Activated CD8-positive, alpha-beta memory T cell treated with anti-CD3 and anti-CD28 coated beads for 24 hours (primary cell): ENCODE measurements around the gene SMNDC1.
"Not testable (repeated sequence)": the region's sequence is repeated elsewhere in the genome, so short reads cannot be mapped to it uniquely, and the experiment has no call there.

Experiments used
- DNase-seq: peaks from one replicate; pipeline ENCODE4 v3.0.0-alpha.2; 2020

SMNDC1 gene

DNA sequence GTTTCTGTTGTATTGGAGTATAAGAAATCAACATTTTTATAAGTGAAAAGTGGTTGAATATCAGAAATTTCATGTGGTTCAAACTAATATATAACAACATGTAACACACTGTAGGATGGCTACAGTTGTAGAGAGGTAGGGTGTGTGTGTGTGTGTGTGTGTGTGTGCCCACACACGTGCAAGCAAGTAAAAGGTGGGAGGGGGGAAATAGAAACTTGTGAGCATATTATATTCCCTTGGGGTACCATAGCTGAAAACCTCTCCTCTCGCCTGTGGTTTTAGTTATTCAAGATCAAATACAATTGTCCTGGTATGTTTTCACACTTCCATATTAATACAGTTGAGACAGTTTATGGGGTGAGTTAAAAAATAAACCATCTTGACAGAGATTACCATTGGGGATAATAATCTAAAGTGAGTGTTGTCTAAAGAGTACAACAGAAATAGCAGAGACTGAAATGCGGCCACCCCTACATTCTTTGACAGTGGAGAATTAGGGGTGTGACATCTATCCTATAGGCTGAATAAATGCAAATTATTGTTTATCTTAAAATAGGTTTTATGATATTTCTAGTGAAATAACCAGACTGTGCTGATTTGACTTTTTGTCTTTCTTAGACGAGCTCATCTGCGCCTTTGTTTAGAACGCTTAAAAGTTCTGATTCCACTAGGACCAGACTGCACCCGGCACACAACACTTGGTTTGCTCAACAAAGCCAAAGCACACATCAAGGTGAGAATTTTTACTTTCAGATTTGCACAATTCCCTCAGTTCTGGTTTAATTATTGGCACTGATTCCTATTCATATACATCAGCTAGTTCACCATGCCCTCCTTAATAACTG, 25.9 kb downstream of the SMNDC1 start:
- no peak for DNase-seq

DNA sequence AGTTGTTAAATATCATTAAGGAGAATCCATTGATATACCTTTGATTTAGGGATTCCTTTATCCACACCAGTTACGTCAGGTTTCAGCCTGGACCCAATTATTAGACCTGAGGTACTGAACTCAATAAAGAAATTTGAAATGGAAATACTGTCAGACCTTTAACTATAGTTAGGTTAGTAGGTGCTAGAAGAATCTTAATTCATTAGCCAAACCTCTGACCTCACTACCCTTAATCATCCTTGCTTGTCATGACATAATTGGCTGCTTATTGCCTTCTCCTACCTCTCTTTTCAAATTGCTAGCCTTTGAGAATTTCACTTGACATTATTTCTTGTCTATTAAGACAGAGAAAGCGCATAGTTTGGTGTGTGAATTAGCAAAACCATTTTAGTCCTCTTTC, 27.1 kb downstream of the SMNDC1 start:
- DNase-seq: no peak

DNA sequence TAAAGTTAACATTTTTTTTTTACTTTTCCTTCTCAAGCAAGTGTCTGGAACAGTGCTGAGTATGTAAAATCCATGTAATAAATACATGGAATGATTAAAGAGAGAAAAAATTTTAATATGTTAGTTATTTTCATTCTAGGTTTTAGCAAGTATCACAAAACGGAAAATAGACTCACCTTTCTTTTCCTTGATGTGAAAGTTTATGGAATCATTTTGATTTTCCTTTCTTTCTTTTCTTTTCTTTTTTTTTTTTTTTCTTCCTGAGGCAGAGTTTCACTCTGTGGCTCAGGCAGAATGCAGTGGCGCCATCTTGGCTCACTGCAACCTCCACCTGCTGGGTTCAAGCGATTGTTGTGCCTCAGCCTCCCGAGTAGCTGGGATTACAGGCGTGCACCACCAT, 28.1 kb downstream of the SMNDC1 start:
- no peak for DNase-seq

DNA sequence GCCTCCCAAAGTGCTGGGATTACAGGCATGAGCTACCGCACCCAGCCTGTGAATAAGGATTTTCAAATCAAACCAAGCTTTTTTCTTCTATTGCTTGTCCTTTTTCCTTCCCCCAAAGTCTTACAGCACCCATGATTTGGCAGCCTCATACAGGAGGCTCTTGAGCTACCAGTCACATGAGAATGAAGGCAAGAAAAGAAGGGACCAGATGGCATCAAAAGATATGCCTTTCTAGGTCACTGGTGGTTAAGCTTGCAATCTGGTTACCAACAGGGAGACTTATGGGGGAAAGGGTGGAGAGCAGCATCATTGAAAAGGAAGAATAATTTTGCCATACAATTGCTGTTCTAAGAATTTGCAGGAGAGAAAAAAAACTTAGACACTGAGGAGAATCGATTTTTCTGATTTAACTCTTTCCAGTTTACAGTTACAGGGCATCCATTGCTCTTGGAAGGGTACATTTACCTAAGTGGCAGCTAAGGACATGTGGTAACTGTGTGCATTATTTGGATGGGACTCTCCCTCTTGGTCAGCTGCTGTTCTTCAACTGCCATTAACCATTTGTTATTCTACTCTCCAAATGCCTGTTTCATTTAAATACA, 29.5 kb downstream of the SMNDC1 start:
- DNase-seq: no peak

DNA sequence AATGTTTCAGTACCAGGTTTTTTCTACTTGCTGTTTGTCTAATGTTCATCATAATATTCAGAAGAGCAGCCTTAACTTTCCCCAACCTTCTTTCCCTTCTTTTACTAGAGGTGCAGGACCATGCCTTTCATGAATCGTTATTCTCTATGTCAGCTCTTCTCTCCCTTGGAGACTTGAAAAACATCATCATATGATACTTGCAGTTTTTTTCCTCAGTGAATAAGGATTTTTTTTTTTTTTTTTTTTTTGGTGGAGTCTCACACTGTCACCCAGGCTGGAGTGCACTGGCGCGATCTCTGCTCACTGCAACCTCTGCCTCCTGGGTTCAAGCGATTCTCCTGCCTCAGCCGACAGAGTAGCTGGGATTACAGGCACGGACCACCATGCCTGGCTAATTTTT, 30.1 kb downstream of the SMNDC1 start:
- DNase-seq: no peak

DNA sequence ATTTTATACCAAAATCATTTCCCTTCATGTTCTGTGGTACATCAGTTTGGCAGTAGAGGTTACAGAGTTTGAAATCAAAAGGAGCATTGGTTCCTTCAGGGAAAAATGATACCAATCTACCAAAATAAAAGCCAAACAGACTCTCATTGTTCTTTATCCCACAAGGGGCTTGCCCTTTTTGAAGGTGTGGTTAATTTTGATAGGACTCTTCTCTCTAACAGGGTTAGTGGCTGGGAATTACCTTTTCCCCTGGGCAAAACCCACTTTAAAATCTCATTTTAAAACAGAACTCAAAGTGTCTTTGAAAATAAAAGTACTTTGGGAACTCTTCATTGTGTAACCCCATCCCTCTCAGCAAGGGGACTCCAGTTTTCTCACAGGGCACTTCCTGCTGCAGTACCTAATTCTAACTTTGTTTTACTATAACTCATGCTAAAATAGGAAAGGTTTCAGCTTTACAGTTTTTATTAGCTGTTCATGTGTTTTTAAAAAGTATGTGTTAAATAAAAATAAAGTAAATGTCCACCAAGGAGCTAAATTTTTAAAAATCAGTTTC, 30.6 kb downstream of the SMNDC1 start:
- DNase-seq: no peak

DNA sequence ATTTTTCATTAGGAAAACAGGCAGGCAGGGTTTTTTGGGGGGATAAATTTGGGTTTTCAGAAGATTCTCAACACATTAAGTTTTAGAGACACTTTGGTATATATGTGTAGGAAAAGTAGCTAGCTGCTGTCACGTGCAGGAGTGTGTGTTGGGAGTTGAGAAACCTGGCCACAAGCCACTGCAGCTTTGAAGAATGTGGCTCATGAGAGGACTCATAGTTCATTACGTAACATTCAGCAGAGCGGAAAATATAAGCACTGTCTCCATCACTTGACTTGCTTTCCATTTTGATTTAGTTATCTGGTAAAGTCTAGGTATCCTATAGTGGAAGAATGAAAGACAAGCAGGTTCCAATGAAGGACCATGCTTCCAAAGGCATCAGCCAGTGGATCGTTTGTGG, 31.2 kb downstream of the SMNDC1 start:
- no peak for DNase-seq

DNA sequence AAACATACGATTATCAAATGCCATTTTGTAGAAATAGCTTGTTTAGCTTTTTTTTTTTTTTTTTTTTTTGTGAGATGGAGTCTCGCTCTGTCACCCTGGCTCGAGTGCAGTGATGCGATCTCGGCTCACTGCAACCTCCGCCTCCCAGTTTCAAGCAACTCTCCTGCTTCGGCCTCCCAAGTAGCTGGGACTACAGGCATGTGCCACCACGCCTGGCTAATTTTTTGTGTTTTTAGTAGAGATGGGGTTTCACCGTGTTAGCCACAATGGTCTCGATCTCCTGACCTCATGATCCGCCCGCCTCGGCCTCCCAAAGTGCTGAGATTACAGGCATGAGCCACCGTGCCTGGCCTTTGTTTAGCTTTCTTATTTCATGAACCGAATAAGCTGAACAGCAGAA, 31.7 kb downstream of the SMNDC1 start:
- not testable (repeated sequence) for DNase-seq

DNA sequence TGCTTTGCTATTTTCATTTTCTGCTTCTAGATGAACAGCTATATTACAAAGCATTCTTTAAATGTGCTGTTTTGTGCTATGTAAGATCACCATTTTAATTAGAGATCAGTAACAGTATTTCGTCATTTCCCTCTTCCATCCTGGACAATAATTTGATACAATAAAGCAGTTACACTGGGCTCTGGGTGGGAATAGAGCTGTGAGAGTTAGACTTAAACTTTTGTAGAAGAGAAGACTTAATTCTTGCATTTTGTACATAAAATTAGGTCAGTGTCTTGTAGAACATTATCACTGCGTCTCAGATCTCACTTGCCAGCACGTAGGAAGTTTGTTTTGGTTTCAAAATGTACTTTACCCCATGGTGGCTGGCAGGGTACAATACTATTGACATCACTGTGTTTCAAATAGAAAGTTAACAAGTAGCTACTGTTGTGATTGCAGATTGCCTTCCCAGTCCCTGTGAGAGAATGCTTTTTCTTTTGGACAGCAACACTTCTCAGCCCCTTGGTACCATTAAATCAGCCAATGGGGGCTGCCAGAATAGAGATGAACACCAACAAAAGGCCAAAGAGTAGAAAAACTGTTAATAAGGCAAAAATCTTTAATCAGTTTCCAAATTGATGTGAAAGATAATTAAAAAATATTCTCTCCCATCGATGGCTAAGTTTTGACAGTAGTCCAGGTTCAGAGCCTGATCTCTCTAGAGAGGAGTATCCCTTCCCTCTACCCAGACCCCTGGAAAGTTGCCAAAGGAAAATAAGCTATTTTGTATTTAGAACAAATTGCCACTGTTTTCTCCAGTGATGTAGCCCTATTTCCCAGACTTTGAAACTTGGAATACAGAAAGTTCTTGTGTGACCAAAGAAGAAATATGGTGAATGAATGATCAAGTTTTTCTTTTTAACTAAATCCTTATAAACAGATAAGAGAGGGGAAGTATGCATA, 35.1 kb downstream of the SMNDC1 start:
- no peak for DNase-seq

DNA sequence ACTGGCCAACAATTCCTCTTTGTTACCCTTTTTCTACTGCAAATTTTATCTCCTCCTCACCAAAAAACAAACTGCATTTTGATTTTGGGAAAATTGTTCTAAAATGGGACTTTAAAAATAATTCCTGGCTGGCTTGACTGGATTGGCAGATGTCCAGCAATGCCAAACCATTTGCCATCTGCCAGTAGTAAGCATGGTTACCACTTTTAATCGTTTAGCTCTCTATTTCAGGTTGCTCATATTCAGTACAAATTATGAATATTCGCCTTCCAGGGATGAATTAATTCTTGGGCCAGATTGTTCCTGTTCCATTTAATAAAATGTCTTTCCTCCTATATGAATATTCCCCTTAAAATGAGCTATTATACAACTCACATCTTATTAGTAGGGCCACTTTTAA, 35.7 kb downstream of the SMNDC1 start:
- DNase-seq: no peak

DNA sequence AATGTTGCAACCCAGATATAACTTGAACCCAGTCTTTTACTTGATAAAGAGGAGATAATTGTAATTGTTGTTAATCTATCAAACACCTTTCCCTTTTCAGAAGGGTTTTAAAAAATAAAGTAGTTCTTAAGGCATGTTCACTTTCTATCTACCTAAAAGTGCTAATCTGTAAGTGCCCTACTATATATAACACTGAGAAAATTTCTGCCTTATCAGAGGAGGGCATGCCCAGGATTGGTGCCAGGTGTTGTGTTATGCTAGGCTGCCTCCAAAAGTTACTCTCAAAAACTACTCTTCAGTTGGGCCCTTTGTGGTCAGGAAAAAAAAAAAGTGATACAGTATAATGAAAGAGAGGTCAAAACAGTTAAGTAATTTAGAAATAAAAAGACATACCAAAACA, 36.3 kb downstream of the SMNDC1 start:
- DNase-seq: no peak

DNA sequence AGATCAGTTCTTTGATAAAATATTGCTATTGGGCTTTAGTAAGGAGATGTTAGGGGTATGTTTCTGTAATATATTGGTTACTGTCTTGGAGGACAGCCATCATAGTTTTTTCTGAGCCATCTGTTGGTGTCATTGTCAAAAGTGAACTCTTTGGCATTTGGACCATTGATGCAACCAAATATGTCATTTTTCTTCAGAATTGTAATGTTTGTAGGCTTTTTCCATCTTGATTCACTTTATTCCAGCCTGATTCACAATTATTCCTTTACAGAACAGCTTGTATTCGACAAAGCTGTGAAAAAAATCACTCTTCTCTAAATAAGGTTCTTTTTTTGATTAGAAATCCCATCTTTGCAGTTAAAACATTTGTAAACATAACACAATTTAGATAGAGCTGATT, 37.4 kb downstream of the SMNDC1 start:
- DNase-seq: no peak

DNA sequence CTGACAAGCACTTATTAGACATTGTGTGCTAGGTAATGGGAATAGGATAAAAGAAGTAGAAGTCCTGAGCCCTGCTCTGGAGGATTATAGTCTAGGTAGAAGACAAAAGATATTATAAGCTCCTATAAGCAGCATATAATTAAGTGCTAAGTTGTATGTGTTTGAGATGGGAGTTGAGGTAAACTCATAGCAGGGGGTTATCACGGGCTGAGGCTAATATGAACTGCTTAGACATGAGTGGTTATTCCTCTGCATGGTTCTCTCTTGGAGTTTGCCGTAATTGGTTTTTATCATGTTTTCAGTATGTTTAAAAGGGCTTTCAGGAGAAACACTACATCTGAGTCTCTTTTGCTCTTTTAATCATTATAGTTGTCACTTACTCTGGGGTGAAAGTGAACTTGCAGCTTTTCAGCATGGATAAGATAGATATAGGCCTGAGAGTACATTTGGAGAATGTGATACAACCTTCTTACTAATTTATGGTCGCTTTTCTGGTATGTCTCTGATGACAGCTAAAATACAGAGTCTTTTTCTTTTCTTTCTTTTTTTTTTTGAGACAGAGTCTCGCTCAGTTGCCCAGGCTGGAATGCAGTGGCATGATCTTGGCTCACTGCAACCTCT, 39.0 kb downstream of the SMNDC1 start:
- no peak for DNase-seq

DNA sequence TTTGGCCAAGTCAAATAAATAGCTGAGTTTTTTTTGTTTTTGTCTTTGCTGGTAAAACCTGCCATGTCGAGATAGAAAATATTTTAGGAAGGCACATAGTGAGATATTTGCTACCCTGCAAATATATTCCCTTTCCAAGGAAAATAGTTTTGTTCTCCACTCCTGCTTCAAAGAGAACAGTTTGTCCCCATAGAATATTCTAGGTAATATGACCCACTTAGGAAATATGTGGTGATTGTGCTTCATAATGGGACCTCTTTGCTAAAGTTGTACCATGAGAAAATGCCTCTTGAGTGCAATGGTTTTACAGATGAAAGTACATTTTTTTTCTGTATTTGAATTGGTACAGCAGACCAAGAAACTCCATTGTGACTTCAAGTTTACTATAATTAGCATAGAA, 41.6 kb downstream of the SMNDC1 start:
- DNase-seq: no peak

DNA sequence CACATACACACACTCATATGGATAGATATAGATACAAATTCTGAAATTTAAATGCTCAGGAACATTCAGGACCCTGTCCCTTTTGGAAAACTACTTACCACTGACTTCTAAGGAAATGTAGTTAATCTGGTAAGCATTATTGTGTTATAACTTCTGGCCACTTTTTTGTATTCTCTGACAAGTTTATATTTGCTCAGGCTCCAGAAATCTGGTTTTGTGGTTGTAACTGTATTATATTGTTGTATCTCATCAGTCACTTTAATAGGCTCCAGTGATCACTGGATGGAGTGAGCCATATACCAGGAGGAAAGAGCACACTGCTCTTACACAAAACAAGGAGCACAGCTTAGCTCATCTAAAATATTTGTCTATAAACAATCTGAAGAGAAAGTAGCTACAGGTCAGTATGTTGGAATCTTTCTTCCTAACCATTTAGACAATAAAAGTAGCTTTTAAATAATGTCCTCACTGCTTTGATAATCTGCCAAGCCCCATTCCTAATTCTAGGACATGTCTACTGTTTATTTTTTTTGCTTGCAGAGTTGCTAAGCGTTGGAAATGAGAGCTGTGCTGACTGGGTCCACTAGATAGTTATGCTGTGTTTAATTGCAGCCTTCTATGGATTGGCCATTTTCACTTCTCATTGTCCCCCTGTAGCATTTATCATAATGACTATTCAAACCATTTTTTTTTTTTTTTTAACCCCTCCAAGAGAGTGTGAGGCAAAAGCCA, 43.8 kb downstream of the SMNDC1 start:
- DNase-seq: no peak

DNA sequence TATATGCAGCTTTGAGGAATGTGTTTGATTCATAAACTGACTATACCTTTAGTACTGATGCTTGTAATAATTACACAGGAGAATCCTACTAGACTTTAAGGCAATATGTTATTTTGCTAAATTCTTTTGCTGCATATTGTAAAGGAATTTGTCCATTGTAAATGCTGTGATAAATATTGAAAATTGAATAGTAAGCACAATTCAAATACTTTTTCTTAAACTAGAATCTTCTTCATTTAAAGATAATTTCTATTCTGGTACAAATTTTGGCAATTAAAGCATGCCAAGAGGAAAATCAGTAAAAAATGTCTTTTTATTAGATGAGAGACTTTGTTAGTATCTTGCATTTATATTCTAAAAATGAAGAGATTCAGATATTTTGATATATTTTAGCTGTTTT, 45.4 kb downstream of the SMNDC1 start:
- DNase-seq: no peak

DNA sequence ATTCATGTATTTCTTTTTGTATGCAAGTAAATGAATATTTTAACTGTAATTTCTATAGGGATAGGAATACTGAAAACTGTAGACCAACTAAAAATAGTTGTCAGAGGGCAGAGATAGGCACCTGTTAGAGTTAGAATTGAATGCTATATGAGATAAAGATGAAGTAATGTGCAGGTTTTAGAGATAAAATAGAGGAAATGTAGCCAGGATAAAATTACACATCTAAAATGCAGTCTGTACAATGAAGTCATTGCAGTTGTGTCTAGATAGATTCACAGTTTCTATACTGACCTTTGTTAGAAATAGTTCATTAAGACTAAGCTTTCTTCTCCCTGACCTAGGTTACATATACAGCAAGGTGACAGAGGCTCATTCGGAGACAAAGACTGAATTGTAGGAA, 46.2 kb downstream of the SMNDC1 start:
- no peak for DNase-seq

DNA sequence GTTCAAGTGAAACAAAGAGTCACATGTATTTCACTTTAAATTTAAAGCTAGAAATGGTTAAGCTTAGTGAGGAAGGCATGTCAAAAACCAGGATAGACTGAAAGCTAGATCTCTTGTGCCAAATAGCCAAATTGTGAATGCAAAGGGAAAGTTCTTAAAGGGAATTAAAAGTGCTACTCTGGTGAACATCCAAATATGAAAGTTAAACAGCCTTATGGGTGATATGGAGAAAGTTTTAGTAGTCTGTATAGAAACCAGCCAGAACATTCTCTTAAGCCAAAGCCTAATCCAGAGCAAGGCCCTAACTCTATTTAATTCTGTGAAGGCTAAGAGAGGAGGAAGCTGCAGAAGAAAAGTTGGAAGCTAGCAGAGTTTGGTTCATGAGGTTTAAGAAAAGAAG, 50.3 kb downstream of the SMNDC1 start:
- no peak for DNase-seq

DNA sequence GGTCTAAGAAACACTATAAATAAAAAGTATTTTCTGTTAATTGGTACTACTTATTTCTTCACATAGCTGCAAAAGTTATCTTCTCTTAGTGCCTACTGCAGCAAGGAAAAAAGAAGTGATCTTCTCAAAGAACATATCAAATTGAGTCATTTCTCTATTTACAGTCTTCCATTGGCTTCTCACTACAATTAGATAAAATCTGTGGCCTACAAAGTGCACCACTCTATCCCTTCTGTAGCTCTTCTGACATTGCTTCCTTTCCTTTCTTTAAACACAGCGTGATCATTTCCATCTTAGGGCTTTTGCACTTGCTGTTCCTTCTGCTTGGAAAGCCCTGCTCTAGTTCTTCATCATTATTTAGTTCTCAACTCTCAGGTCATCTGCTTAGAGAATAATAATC, 52.6 kb downstream of the SMNDC1 start:
- DNase-seq: no peak

DNA sequence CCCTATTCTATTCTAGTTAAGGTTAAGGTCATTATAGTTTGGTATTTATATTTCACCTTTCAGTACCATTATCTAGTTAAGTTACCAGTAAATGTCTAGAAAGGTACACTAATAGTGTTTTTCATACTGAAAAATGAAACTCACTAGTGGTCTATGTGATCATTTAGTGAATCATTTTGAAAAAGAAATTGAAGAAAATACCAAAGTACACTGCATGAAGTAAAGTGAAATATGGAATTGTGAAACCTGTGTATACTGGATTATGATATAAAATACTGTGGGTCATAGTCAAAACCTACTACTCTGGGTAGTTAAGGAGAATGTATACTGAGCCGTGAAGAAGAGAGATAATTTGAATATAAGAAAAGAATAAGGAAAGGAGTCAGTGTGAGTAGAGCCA, 53.3 kb downstream of the SMNDC1 start:
- not testable (repeated sequence) for DNase-seq

DNA sequence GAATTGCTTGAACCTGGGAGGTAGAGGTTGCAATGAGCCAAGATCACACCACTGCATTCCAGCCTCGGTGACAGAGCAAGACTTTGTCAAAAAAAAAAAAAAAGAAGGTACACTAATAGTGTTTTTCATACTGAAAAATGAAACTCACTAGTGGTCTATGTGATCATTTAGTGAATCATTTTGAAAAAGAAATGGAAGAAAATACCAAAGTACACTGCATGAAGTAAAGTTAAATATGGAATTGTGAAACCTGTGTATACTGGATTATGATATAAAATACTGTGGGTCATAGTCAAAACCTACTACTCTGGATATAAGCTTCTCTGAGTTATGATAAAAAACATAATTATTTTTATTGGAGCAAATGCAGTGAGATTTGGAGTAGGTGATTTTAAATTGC, 55.2 kb downstream of the SMNDC1 start:
- not testable (repeated sequence) for DNase-seq

DNA sequence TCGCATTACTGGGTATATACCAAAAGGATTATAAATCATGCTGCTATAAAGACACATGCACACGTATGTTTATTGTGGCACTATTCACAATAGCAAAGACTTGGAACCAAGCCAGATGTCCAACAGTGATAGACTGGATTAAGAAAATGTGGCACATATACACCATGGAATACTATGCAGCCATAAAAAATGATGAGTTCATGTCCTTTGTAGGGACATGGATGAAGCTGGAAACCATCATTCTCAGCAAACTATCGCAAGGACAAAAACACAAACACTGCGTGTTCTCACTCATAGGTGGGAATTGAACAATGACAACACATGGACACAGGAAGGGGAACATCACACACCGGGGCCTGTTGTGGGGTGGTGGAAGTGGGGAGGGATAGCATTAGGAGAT, 56.9 kb downstream of the SMNDC1 start:
- DNase-seq: not testable (repeated sequence)
